H1 (cell line): ENCODE measurements around the gene ETS1. TPM values are rescaled to one million over a fixed set of nuclear protein-coding genes. Genes with fewer than 3 reads are reported as not detected.

Experiments
- CTCF ChIA-PET: fragments of 300-600 bp; sonication (Branson Sonifier 250); formaldehyde crosslinking; loops from one replicate; lab custom pipeline; 2021; ENCODE audit not compliant: partially characterized antibody; lab: Charles Lee
- POLR2A ChIA-PET: fragments of 300-600 bp; sonication (Branson Sonifier 250); formaldehyde crosslinking; loops from one replicate; lab custom pipeline; 2021; ENCODE audit warnings: inconsistent platforms; ENCODE audit not compliant: partially characterized antibody; lab: Charles Lee
- DNase-seq, 2 experiments: peaks; one replicate each; pipeline versions ENCODE4 v3.0.0 to v3.0.0-alpha.2; 2010 to 2022; ENCODE audit warnings: low spot score in 2 of 2, low read depth in 1 of 2, mixed read lengths in 1 of 2
- FAIRE-seq: peaks from 2 replicates; lab custom pipeline; 2011; peaks lifted over from hg19 to GRCh38; lab: Jason Lieb, UNC
- H2AFZ ChIP-seq: 2 replicates; pipeline ENCODE4 v1.8.1; 2012; ENCODE audit warnings: low read length, inconsistent platforms
- H2AK5ac ChIP-seq: 2 replicates; pipeline ENCODE4 v1.6.1; 2013; ENCODE audit warnings: low read depth, low read length
- H2BK120ac ChIP-seq: replicated peaks from 2 replicates; pipeline ENCODE3; 2013; ENCODE audit warnings: low read depth, low read length, inconsistent platforms
- H2BK12ac ChIP-seq: 2 replicates; pipeline ENCODE4 v1.6.1; 2013; ENCODE audit warnings: low read depth, low read length
- H2BK15ac ChIP-seq: 2 replicates; pipeline ENCODE4 v1.6.1; 2013; ENCODE audit warnings: low read length
- H2BK20ac ChIP-seq: 2 replicates; pipeline ENCODE4 v1.6.1; 2013; ENCODE audit warnings: low read length
- H2BK5ac ChIP-seq: 2 replicates; pipeline ENCODE4 v1.6.1; 2013; ENCODE audit warnings: low read depth, low read length
- H3K14ac ChIP-seq: 2 replicates; pipeline ENCODE4 v1.6.1; 2013; ENCODE audit warnings: inconsistent platforms; ENCODE audit not compliant: insufficient read length
- H3K18ac ChIP-seq: 2 replicates; pipeline ENCODE4 v1.6.1; 2013; ENCODE audit warnings: low read length; ENCODE audit errors: extremely low read depth
- H3K23ac ChIP-seq: 2 replicates; pipeline ENCODE4 v1.6.1; 2013; ENCODE audit warnings: inconsistent platforms; ENCODE audit not compliant: insufficient read length
- H3K23me2 ChIP-seq: 2 replicates; pipeline ENCODE4 v1.6.1; 2013; ENCODE audit warnings: low read depth, low read length
- H3K27ac ChIP-seq: 2 replicates; pipeline ENCODE4 v1.6.1; 2011; ENCODE audit warnings: low read depth, low read length, inconsistent platforms
- H3K27me3 ChIP-seq, 4 experiments: replicated peaks in 1 of 4; 1 replicate in 1 of 4; 2 replicates in 3 of 4; pipeline versions ENCODE4 v1.6.1 to v1.8.1; 2011 to 2013; ENCODE audit warnings: low read length in 3 of 4, mild to moderate bottlenecking in 3 of 4, inconsistent platforms in 2 of 4, mixed read lengths in 2 of 4, moderate library complexity in 1 of 4; ENCODE audit not compliant: control insufficient read depth in 3 of 4, insufficient read depth in 3 of 4; ENCODE audit errors: extremely low read depth in 1 of 4
- H3K36me3 ChIP-seq, 4 experiments: 2 replicates each; pipeline versions ENCODE4 v1.6.1 to v1.8.1; 2011 to 2013; ENCODE audit warnings: mild to moderate bottlenecking in 4 of 4, low read length in 3 of 4, moderate library complexity in 2 of 4, control low read depth in 1 of 4, inconsistent platforms in 1 of 4; ENCODE audit not compliant: insufficient read depth in 4 of 4, control insufficient read depth in 2 of 4
- H3K4ac ChIP-seq: replicated peaks from 2 replicates; pipeline ENCODE3; 2013; ENCODE audit warnings: low read length, low read depth, mixed read lengths, inconsistent platforms; ENCODE audit not compliant: insufficient read length
- H3K4me1 ChIP-seq, 4 experiments: replicated peaks in 1 of 4; 1 replicate in 1 of 4; 2 replicates in 3 of 4; pipeline versions ENCODE4 v1.6.1 to v1.8.1; 2011 to 2013; ENCODE audit warnings: low read length in 3 of 4, inconsistent platforms in 2 of 4, mixed read lengths in 1 of 4; ENCODE audit not compliant: insufficient read depth in 4 of 4, control insufficient read depth in 3 of 4
- H3K4me2 ChIP-seq, 2 experiments: 2 replicates each; pipeline versions ENCODE4 v1.6.1 to v1.8.1; 2011 to 2013; ENCODE audit warnings: low read depth in 2 of 2, low read length in 2 of 2, control low read depth in 1 of 2, inconsistent platforms in 1 of 2, mild to moderate bottlenecking in 1 of 2; ENCODE audit not compliant: insufficient read depth in 1 of 2
- H3K4me3 ChIP-seq, 4 experiments: fragments of 200-600, 300-600 bp in 1 of 4; sonication (generic), shearing (Covaris generic), sonication (Bioruptor Twin) in 1 of 4; 2 replicates each; pipeline versions ENCODE4 v1.5.1 to v1.8.1; 2011 to 2016; ENCODE audit warnings: low read length in 4 of 4, low read depth in 3 of 4, control low read depth in 2 of 4, inconsistent platforms in 2 of 4, mild to moderate bottlenecking in 2 of 4, mixed read lengths in 1 of 4, moderate library complexity in 1 of 4; ENCODE audit not compliant: insufficient read depth in 2 of 4; ENCODE audit errors: extremely low read depth in 1 of 4
- H3K56ac ChIP-seq: replicated peaks from 2 replicates; pipeline ENCODE3; 2013; ENCODE audit warnings: low read depth, mild to moderate bottlenecking, mixed read lengths, low read length, inconsistent platforms; ENCODE audit not compliant: insufficient read length
- H3K79me1 ChIP-seq: 2 replicates; pipeline ENCODE4 v1.6.1; 2013; ENCODE audit warnings: low read depth, low read length, control low read depth
- H3K79me2 ChIP-seq, 2 experiments: 2 replicates each; pipeline versions ENCODE4 v1.6.1 to v1.8.1; 2012 to 2013; ENCODE audit warnings: low read length in 2 of 2, mild to moderate bottlenecking in 2 of 2, inconsistent platforms in 1 of 2; ENCODE audit not compliant: insufficient read depth in 2 of 2, control insufficient read depth in 1 of 2
- H3K9ac ChIP-seq, 4 experiments: replicated peaks in 1 of 4; 1 replicate in 1 of 4; 2 replicates in 3 of 4; pipeline versions ENCODE4 v1.6.1 to v1.8.1; 2011 to 2013; ENCODE audit warnings: low read depth in 3 of 4, low read length in 3 of 4, control low read depth in 2 of 4, mild to moderate bottlenecking in 2 of 4, moderate library complexity in 2 of 4, inconsistent platforms in 1 of 4; ENCODE audit errors: extremely low read depth in 1 of 4
- H3K9me3 ChIP-seq, 2 experiments: 2 replicates each; pipeline versions ENCODE4 v1.6.1 to v1.8.1; 2012 to 2013; ENCODE audit warnings: mild to moderate bottlenecking in 2 of 2, moderate library complexity in 2 of 2, control low read depth in 1 of 2, inconsistent platforms in 1 of 2, low read depth in 1 of 2, low read length in 1 of 2, mixed read lengths in 1 of 2; ENCODE audit not compliant: insufficient read depth in 2 of 2
- H4K20me1 ChIP-seq, 2 experiments: replicated peaks in 1 of 2; 2 replicates each; pipeline versions ENCODE3 to v1.8.1; 2011 to 2013; ENCODE audit warnings: inconsistent platforms in 2 of 2, low read length in 2 of 2, mild to moderate bottlenecking in 1 of 2; ENCODE audit not compliant: insufficient read depth in 2 of 2, control insufficient read depth in 1 of 2
- H4K5ac ChIP-seq: 2 replicates; pipeline ENCODE4 v1.6.1; 2013; ENCODE audit warnings: low read length, low read depth, mixed read lengths, inconsistent platforms; ENCODE audit not compliant: insufficient read length
- H4K8ac ChIP-seq: 2 replicates; pipeline ENCODE4 v1.8.0; 2013; ENCODE audit warnings: mild to moderate bottlenecking, moderate library complexity, low read length, inconsistent platforms; ENCODE audit not compliant: insufficient read depth; ENCODE audit errors: extremely low read depth
- H4K91ac ChIP-seq: replicated peaks from 2 replicates; pipeline ENCODE3; 2013; ENCODE audit warnings: low read length, mixed read lengths, inconsistent platforms; ENCODE audit not compliant: insufficient read length
- CBX8 ChIP-seq: fragments of 300-800, 300-1000 bp; sonication (generic); IDR thresholded peaks from 2 replicates; pipeline ENCODE4 v1.7.1; 2016; ENCODE audit warnings: low read depth, low read length, borderline replicate concordance
- EP300 ChIP-seq, 2 experiments: IDR thresholded peaks; 1 replicate in 1 of 2; 2 replicates in 1 of 2; pipeline ENCODE4 v1.6.1; 2011 to 2012; ENCODE audit warnings: low read depth in 2 of 2, low read length in 2 of 2, mild to moderate bottlenecking in 2 of 2, borderline replicate concordance in 1 of 2, inconsistent platforms in 1 of 2, moderate library complexity in 1 of 2
- HDAC2 ChIP-seq, 2 experiments: fragments of 300-600 bp in 1 of 2; sonication (generic) in 1 of 2; IDR thresholded peaks; 2 replicates each; pipeline ENCODE4 v1.6.1; 2011 to 2012; ENCODE audit warnings: low read depth in 2 of 2, low read length in 2 of 2, mild to moderate bottlenecking in 2 of 2, moderate library complexity in 2 of 2, borderline replicate concordance in 1 of 2, inconsistent platforms in 1 of 2
- JUN ChIP-seq: IDR thresholded peaks from 2 replicates; pipeline ENCODE4 v1.6.1; 2011; ENCODE audit warnings: low read depth, mild to moderate bottlenecking, improper control_type of control experiment, low read length
- NANOG ChIP-seq: IDR thresholded peaks from 2 replicates; pipeline ENCODE4 v1.6.1; 2011; ENCODE audit warnings: low read length, low read depth, mild to moderate bottlenecking, inconsistent platforms; ENCODE audit not compliant: insufficient read depth, poor library complexity, severe bottlenecking
- POLR2AphosphoS5 ChIP-seq: IDR thresholded peaks from 2 replicates; pipeline ENCODE4 v1.6.1; 2011; ENCODE audit warnings: low read depth, low read length
- RBBP5 ChIP-seq: IDR thresholded peaks from 2 replicates; pipeline ENCODE4 v1.7.1; 2012; ENCODE audit warnings: low read depth, mild to moderate bottlenecking, inconsistent platforms, low read length, moderate library complexity, borderline replicate concordance
- RFX5 ChIP-seq: IDR thresholded peaks from 2 replicates; pipeline ENCODE4 v1.6.1; 2011; ENCODE audit warnings: low read depth, low read length, improper control_type of control experiment, borderline replicate concordance
- SAP30 ChIP-seq: fragments of 300-600 bp; sonication (generic); IDR thresholded peaks from 2 replicates; pipeline ENCODE4 v1.7.1; 2012; ENCODE audit warnings: low read length, moderate library complexity, mild to moderate bottlenecking, inconsistent platforms; ENCODE audit not compliant: insufficient read depth, insufficient replicate concordance
- SP1 ChIP-seq: IDR thresholded peaks from 2 replicates; pipeline ENCODE4 v1.6.1; 2011; ENCODE audit warnings: low read depth, low read length
- TAF1 ChIP-seq: IDR thresholded peaks from 2 replicates; pipeline ENCODE4 v1.6.1; 2011; ENCODE audit warnings: mild to moderate bottlenecking, low read depth, low read length
- USF2 ChIP-seq: IDR thresholded peaks from 2 replicates; pipeline ENCODE4 v1.6.1; 2011; ENCODE audit warnings: low read length, improper control_type of control experiment
- WGBS, 2 experiments: shearing (Covaris generic) in 1 of 2; methylation state at CpG; one replicate each; pipeline versions ENCODE4 v1.1.6 to v1.1.7; 2013 to 2015; ENCODE audit warnings: low lambda C conversion rate in 2 of 2, mixed read lengths in 2 of 2, inconsistent platforms in 1 of 2, low coverage in 1 of 2, missing lambda C conversion rate in 1 of 2; ENCODE audit not compliant: insufficient replicate concordance in 2 of 2, insufficient coverage in 1 of 2, insufficient read length in 1 of 2; ENCODE audit errors: extremely low coverage in 1 of 2, missing lambda C conversion rate in 1 of 2; 5-methylcytosine and 5-hydroxymethylcytosine counted together
- polyA plus RNA-seq, 7 experiments: library from polyadenylated mRNA; depleted of rRNA in 3 of 7; stranded (reverse) in 5 of 7; unstranded in 2 of 7; fragments of >200 nt in 5 of 7; fragments of 200-250 nt in 2 of 7; gene quantifications; 1 replicate in 5 of 7; 2 replicates in 1 of 7; 4 replicates in 1 of 7; pipeline versions ENCODE4 v1.2.1 to v1.2.3, GENCODE V29; 2011 to 2013; ENCODE audit warnings: missing spikeins in 2 of 7, mixed read lengths in 2 of 7
- total RNA-seq: library from RNA; stranded (reverse); fragmentation: NEBNext Ultra II Directional; extraction: Animal tissue kit (Norgen Biotek cat#: 25700); gene quantifications from 2 replicates; pipeline ENCODE4 v1.2.1, GENCODE V29; 2021

ETS1 gene
- total and polyA plus RNA-seq, 2 of the 8 experiments (the other 6 are each of a cell fraction or from before 2014, with no cell fraction given), result 10.0 to 35.3 TPM

- Histone ChIP-seq H3K14ac (no peak overlapping the region), H4K5ac (no peak overlapping the region), H3K56ac (no peak overlapping the region), H4K91ac (no peak overlapping the region), H4K8ac (no peak overlapping the region), H2AK5ac (no peak overlapping the region), H3K18ac (no peak overlapping the region), H3K4me3 (no peak overlapping the region), H3K9me3 (no peaks in the 10 kb centered on the region), H3K4me2 (no peak overlapping the region), H3K27ac (no peak overlapping the region), H2BK12ac (no peak overlapping the region), H3K36me3 (no peaks in the 10 kb centered on the region; a peak in 1 of 8 replicates), H3K23me2 (peaks cover 2% of the 10 kb centered on the region; the same call in 1 of the 2 replicates), H2BK5ac (no peak overlapping the region), H2BK15ac (no peak overlapping the region), H4K20me1 (peaks cover 8 to 20% of the 10 kb centered on the region in 2 experiments), H2BK120ac (no peak overlapping the region), H3K79me1 (no peaks in the 10 kb centered on the region; the same call in 1 of the 2 replicates), H3K9ac (no peak overlapping the region), H2AFZ (no peak overlapping the region), H3K4ac (no peak overlapping the region), H3K79me2 (no peaks in the 10 kb centered on the region), H3K23ac (no peak overlapping the region), H2BK20ac (no peak overlapping the region), H3K27me3 (peaks cover 17 to 70% (median 54%) of the 10 kb centered on the region in 4 experiments), H3K4me1 (peaks cover 7 to 16% (median 14%) of the 10 kb centered on the region in 4 experiments; a peak in 6 of 7 replicates)
- ChIA-PET POLR2A (interaction anchor here (1.2 kb wide), 1 partner anchor 10 kb away, joined by 3 read pairs; no protein-coding TSS in a partner anchor), CTCF (interaction anchor here (0.9 to 2.6 kb wide), 4 partner anchors 12 to 389 kb away, joined by 4 to 8 read pairs (median 5); no protein-coding TSS in a partner anchor)
- FAIRE-seq (no peak), DNase-seq (no peak)
- WGBS, 2 experiments, result 84% methylated on average over 2 of the region's 2 CpGs; no CpG with 5 or more reads in 1 of the 2 experiments
- TF ChIP-seq RFX5 (no peak), POLR2AphosphoS5 (no peak), JUN (no peak), TAF1 (no peak), SAP30 (no peak), NANOG (no peak), EP300 (IDR thresholded peaks at IDR 0.05; ENCODE audit: borderline replicate concordance in 1 of 2, low read depth in 2 of 2, low read length in 2 of 2) (no peak), CBX8 (no peak), USF2 (no peak), RBBP5 (no peak), HDAC2 (IDR thresholded peaks at IDR 0.05; ENCODE audit: borderline replicate concordance in 1 of 2, low read depth in 2 of 2, low read length in 2 of 2) (no peak), SP1 (no peak)
These were observed 40.4 kb downstream of the ETS1 start for GRCh38 chr11:128546916-128547315.
